AG09319 (cell line): Measurements from ENCODE around the gene FYN.
"Not testable (repeated sequence)": the region's sequence is repeated elsewhere in the genome, so short reads cannot be mapped to it uniquely, and the experiment has no call there.

Experiments
- DNase-seq: peaks from one replicate; pipeline ENCODE4 v3.0.0-alpha.2; 2010; ENCODE audit warnings: low read depth; ENCODE audit errors: extremely low read depth
- TF ChIP-seq, protein P1 (sequence below): IDR thresholded peaks from 2 replicates; pipeline ENCODE4 v1.5.1; 2011; ENCODE audit warnings: low read depth, mild to moderate bottlenecking, inconsistent platforms, low read length, moderate library complexity

The FYN gene

DNA sequence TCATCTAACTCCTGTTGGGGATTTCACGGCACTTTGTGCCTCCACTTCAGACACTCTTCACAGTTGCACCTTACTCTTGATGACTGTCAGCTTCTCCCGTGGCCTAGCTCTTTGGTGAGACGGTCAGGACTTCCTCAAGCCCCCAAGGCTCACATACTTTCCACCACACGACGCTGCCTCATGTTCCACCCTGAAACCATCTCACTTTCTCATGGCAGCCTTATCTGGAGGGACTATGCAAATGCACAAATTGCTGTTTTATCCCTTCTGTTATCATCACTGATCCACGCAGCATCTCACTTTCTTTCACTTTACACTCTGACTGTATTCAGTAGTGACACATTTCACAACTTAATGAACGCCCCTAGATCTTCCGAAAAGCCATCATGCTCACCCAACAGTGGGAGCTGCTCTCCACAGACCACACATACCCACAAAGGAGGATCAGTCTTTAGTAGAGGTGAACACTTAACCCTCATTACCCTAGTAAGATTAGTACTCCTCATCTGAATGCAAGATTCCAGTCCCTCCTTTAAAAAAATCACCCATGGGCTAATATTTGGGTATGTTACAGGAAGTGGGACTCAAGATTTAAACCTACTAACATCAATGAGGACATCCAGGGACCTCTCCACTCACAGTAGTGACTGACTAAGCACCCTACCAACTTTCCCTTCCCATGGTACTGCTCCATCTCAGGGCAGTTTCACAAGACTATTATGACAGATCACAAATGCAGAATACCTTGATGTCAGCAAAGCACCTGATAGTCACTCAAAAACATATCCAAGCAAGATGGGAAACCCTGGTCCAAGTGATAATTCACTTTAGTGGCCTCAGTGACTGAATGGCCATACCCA, 35.4 kb downstream of the FYN start:
- TF ChIP-seq, protein P1, sequence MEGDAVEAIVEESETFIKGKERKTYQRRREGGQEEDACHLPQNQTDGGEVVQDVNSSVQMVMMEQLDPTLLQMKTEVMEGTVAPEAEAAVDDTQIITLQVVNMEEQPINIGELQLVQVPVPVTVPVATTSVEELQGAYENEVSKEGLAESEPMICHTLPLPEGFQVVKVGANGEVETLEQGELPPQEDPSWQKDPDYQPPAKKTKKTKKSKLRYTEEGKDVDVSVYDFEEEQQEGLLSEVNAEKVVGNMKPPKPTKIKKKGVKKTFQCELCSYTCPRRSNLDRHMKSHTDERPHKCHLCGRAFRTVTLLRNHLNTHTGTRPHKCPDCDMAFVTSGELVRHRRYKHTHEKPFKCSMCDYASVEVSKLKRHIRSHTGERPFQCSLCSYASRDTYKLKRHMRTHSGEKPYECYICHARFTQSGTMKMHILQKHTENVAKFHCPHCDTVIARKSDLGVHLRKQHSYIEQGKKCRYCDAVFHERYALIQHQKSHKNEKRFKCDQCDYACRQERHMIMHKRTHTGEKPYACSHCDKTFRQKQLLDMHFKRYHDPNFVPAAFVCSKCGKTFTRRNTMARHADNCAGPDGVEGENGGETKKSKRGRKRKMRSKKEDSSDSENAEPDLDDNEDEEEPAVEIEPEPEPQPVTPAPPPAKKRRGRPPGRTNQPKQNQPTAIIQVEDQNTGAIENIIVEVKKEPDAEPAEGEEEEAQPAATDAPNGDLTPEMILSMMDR: no peak
- no peak for DNase-seq

DNA sequence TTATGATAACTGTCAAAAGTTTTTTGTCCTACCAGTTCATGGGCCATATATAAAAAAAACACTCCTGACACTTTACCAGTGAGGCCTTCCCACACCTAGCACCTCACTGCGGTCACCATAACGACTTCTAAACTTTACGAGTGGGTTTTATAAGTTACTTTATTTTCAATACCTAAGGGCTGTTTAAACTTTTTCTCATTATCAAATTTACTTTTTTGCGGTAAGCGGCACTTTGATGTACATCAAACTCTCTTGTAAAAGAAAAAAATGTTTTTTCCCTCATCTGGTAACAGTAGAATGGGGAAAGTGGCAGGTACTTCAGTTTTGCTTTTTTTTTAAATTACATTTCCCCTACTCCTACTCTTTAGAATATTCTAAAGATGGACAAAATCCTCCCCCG, 36.2 kb downstream of the FYN start:
- TF ChIP-seq, protein P1: no peak
- no peak for DNase-seq

DNA sequence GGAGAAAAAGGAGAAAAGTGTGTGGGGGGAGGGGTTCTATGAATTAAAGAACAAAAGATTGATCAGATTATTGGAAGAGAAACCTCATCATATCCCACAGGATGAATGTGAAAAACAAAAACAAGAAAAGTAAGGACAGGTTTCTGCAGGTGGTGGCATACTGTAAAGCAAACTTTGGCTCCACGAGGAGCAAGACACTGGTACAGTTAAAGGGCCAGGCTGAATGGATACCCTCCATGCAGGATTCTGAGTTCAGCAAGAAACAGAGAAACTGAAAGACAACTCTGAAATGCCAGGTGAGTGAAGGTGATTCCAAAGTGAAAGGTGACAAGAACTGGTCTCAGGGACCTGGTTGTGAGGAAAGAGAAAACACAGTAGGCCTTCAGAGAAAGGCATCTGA, 37.4 kb downstream of the FYN start:
- TF ChIP-seq, protein P1: no peak
- no peak for DNase-seq

DNA sequence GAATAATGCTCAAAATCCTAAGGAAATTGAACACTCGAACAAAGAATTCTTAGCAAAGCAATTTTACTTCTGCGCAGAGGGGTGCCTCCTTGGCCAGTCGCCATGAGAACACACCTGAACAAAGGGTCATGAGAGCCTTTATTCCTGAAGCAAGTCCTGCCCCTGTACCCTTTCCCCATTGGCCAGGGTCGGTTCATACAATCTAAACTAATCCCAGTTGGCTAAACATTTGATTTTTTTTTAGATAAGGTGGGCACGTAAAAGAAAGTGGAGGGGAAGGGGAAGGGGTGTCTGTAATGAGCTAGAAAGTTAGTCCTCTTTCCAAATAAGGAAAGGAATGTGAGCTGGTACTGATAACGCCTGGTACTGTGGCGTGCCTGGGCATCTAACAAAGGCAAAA, 37.9 kb downstream of the FYN start:
- DNase-seq: not testable (repeated sequence)

DNA sequence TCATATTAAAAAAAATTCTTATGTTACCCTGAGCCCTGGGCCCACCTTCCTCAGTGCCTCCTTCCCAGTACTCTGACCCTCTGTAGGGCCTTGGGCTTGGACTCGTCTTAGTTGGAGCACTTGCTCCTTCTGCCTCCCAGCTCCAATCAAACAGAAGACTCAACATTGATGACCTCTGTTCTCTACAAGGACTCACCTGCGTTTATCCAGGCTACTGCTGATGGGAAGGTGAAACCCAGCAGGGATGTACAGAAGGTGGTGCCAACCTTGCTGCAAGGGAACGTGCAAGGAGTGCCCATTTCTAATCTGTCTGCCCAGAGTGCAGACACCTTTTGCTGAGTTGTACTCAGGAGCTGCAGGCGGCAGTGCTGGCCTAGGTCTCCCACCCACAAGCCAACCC, 38.9 kb downstream of the FYN start:
- no peak for DNase-seq
- TF ChIP-seq, protein P1: no peak

DNA sequence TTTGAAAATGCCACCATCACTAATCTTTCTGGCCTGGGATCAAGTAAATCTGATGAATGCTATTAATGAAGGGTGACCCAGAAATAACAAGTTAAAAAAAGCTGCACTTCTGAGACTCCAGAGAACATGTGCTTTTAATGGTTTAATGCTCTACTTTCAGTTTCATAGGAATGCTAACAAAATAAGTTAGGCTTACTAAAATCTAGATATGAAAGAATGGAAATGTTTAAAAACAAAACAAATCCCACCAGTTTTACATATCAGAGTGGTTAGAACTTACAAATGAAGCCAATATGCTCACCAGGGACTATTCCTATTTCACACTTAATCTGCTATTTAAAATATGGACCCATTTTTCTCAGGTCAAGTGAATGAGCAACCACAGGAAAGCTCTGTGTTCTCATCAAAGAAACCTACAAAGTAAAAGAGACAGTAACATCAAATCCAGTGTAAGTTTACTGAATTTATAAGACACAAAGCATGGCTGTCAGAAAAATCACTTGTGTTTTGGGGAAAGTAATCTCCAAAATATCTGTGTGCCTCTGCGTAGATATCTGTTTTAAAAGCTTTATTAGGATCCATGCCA, 40.3 kb downstream of the FYN start:
- TF ChIP-seq, protein P1: no peak

DNA sequence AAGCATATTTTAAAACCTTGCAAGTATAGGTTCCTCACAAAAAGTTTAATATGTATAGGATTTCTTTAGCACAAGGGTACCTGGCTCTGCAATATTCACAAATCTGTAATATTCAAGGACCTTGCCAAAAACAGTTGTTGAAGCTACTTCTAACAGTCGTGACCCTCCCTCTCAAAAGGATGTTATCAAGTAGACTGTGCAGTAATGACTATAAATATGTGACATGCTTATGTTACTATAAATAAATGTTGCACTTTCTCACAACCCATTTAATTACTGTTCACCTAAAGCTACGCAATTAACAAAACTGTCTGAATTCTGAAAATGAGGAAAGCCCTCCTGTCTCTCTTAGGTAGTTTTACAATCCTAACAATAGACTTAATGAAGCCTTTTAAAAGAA, 41.8 kb downstream of the FYN start:
- no peak for DNase-seq
- TF ChIP-seq, protein P1: no peak

More for the DNA sequence above, 40.3 kb downstream of the FYN start:
- DNase-seq: no peak
